GM23338 (cell line): ENCODE data around the gene ZNF516. TPM values are rescaled to one million over a fixed set of nuclear protein-coding genes. Genes with fewer than 3 reads are reported as not detected.

Experiments
- CREB1 ChIP-seq: fragments of 250-450 bp; sonication (Bioruptor Pico); IDR thresholded peaks from 2 replicates; pipeline ENCODE4 v1.5.0; 2020; ENCODE audit warnings: low read depth, mild to moderate bottlenecking, moderate library complexity
- EZH2 ChIP-seq: fragments of 200-600 bp; sonication (generic); IDR thresholded peaks from one replicate; pipeline ENCODE4 v1.8.0; 2017; ENCODE audit warnings: antibody characterized with exemption, mild to moderate bottlenecking, low read depth; ENCODE audit not compliant: unreplicated experiment
- EZH2phosphoT487 ChIP-seq: fragments of 200-600 bp; sonication (generic); IDR thresholded peaks from one replicate; pipeline ENCODE4 v1.8.1; 2018; ENCODE audit warnings: antibody characterized with exemption; ENCODE audit not compliant: unreplicated experiment
- POLR2AphosphoS5 ChIP-seq: IDR thresholded peaks from 2 replicates; pipeline ENCODE4 v1.6.1; 2016; ENCODE audit warnings: antibody characterized with exemption, low read depth
- REST ChIP-seq: IDR thresholded peaks from one replicate; pipeline ENCODE4 v1.6.1; 2018; ENCODE audit warnings: antibody characterized with exemption; ENCODE audit not compliant: unreplicated experiment
- ZNF114 ChIP-seq: fragments of 250-450 bp; sonication (Bioruptor Pico); IDR thresholded peaks from 2 replicates; pipeline ENCODE4 v1.5.0; 2020; ENCODE audit warnings: mild to moderate bottlenecking, moderate library complexity
- ZNF462 ChIP-seq: fragments of 250-450 bp; sonication (Bioruptor Pico); IDR thresholded peaks from 2 replicates; pipeline ENCODE4 v1.5.0; 2020; ENCODE audit warnings: mild to moderate bottlenecking, moderate library complexity
- polyA plus RNA-seq: library from polyadenylated mRNA; unstranded; fragments of >200 nt; fragmentation: Nextera tagmentation; extraction: Ambion mirVana; gene quantifications from 2 replicates; pipeline ENCODE4 v1.2.1, GENCODE V29; 2016
- total RNA-seq: library from RNA; depleted of rRNA; stranded (reverse); fragments of >200 nt; shearing (Covaris generic); gene quantifications from 2 replicates; pipeline ENCODE4 v1.2.3, GENCODE V29; 2014

The ZNF516 gene
- total and polyA plus RNA-seq, 2 experiments from 2014 or later: 11.9 to 24.2 TPM

- TF ChIP-seq ZNF462 (CRISPR knock-in tag) (no peak), EZH2 (no peak), ZNF114 (CRISPR knock-in tag) (no peak), EZH2phosphoT487 (no peak), POLR2AphosphoS5 (no peak), REST (no peak), CREB1 (no peak)
These were observed 151.0 kb downstream of the ZNF516 start (continued) for GRCh38 chr18:76343938-76344569.
